Lower leg skin (tissue), 4 donors: ENCODE data around the gene PTN. TPM values are rescaled to one million over a fixed set of nuclear protein-coding genes. Genes with fewer than 3 reads are reported as not detected.

Experiments
- DNase-seq, 2 donors: peaks; one replicate each; pipeline ENCODE4 v3.0.0-alpha.2; 2019; ENCODE audit warnings: low spot score in 2 of 2
- H3K4me3 ChIP-seq: fragments of 200-600 bp; sonication (generic); 2 replicates; pipeline ENCODE4 v1.5.1; 2017; ENCODE audit warnings: mild to moderate bottlenecking, low read depth; ENCODE audit not compliant: poor library complexity, severe bottlenecking
- CTCF ChIP-seq, 3 donors: fragments of 450-650 bp; IDR thresholded peaks; one replicate each; pipeline ENCODE4 v1.5.1; 2016; ENCODE audit warnings: antibody characterized with exemption in 3 of 3, mild to moderate bottlenecking in 3 of 3, moderate library complexity in 2 of 3
- POLR2A ChIP-seq, 2 donors: fragments of 450-650 bp; IDR thresholded peaks; one replicate each; pipeline ENCODE4 v1.6.1; 2016 to 2017; ENCODE audit warnings: antibody characterized with exemption in 2 of 2, mild to moderate bottlenecking in 1 of 2, moderate library complexity in 1 of 2
- WGBS, 2 donors: methylation state at CpG; one replicate each; pipeline ENCODE4 v1.1.5; 2018; 5-methylcytosine and 5-hydroxymethylcytosine counted together
- intact Hi-C: fragments of 100-400 bp; cut with DNase I; formaldehyde crosslinking; loops from one replicate; pipeline ENCODE4 v1.15.0; 2023; ENCODE audit warnings: low total_unique reads
- total RNA-seq, 4 donors: library from RNA; depleted of rRNA; stranded (reverse); fragments of >200 nt; gene quantifications; one replicate each; pipeline ENCODE4 v1.1.0, GENCODE V29; 2016

The PTN gene
- total RNA-seq, 4 donors from 2014 or later = 0.34 to 10.1 (median 3.0) TPM

- 71 to 73% methylated on average over 2 of the region's 2 CpGs for WGBS, 2 donors
- no peak overlapping the region for H3K4me3 ChIP-seq
- intact Hi-C loops = no loop called here
- no peak for DNase-seq
- TF ChIP-seq CTCF (IDR thresholded peaks at IDR 0.05) (no peak), POLR2A (IDR thresholded peaks at IDR 0.05) (no peak)
Observed at GRCh38 chr7:137302081-137302480, 41.5 kb downstream of the PTN start.

GRCh38 chr7:137298464-137298794 lies 45.1 kb downstream of the PTN start:
- no peak overlapping the region for H3K4me3 ChIP-seq
- DNase-seq = no peak
- TF ChIP-seq CTCF (IDR thresholded peaks at IDR 0.05) (no peak), POLR2A (IDR thresholded peaks at IDR 0.05) (no peak)
- 69 to 70% methylated on average over 1 of the region's 1 CpG for WGBS, 2 donors
- intact Hi-C loops = no loop called here

GRCh38 chr7:137297551-137298463 lies 45.7 kb downstream of the PTN start:
- DNase-seq = no peak
- H3K4me3 ChIP-seq = no peak overlapping the region
- no peak for TF ChIP-seq POLR2A (IDR thresholded peaks at IDR 0.05)
- intact Hi-C loops = no loop called here
- WGBS, 2 donors = 76% methylated on average over 9 of the region's 9 CpGs

- 60 to 62% methylated on average over 2 of the region's 2 CpGs for WGBS, 2 donors
- TF ChIP-seq POLR2A (IDR thresholded peaks at IDR 0.05) (no peak), CTCF (IDR thresholded peaks at IDR 0.05) (no peak)
- no peak overlapping the region for H3K4me3 ChIP-seq
- intact Hi-C loops = loop anchor here (1.0 kb wide), 1 partner anchor 10 kb away; no protein-coding TSS in a partner anchor
- DNase-seq = no peak
Observed at GRCh38 chr7:137296576-137296975, 47.0 kb downstream of the PTN start.

- H3K4me3 ChIP-seq = no peak overlapping the region
- TF ChIP-seq CTCF (IDR thresholded peaks at IDR 0.05) = no peak
- no peak for TF ChIP-seq POLR2A (IDR thresholded peaks at IDR 0.05)
- WGBS, 2 donors = 60 to 68% methylated on average over 2 of the region's 2 CpGs
- no peak for DNase-seq
- intact Hi-C loops = loop anchor here (1.0 kb wide), 1 partner anchor 10 kb away; no protein-coding TSS in a partner anchor
Observed at GRCh38 chr7:137295739-137296324, 47.7 kb downstream of the PTN start.

- no peak overlapping the region for H3K4me3 ChIP-seq
- 73 to 86% methylated on average over 4 of the region's 4 CpGs for WGBS, 2 donors
- no peak for DNase-seq
- TF ChIP-seq POLR2A (IDR thresholded peaks at IDR 0.05) (no peak), CTCF (IDR thresholded peaks at IDR 0.05) (no peak)
- intact Hi-C loops = no loop called here
Observed at GRCh38 chr7:137289101-137289500, 54.4 kb downstream of the PTN start.
